ENCODE data around the gene OGG1.
A peak's percentile ranks its signal among the peaks of the same experiment; 100 is the strongest.

Gene OGG1

GRCh38 chr3:9792405-9793160 is 42.8 kb downstream of the OGG1 start, which contains the start of the genes ARPC4 and TADA3:
Gene ARPC4 (plus strand): TSS chr3:9793082. CDS start chr3:9793122, 40 bp downstream.
Gene TADA3 (minus strand): TSS chr3:9792473. CDS start chr3:9791466, 1,007 bp downstream.
- TF ChIP-seq, protein P1, sequence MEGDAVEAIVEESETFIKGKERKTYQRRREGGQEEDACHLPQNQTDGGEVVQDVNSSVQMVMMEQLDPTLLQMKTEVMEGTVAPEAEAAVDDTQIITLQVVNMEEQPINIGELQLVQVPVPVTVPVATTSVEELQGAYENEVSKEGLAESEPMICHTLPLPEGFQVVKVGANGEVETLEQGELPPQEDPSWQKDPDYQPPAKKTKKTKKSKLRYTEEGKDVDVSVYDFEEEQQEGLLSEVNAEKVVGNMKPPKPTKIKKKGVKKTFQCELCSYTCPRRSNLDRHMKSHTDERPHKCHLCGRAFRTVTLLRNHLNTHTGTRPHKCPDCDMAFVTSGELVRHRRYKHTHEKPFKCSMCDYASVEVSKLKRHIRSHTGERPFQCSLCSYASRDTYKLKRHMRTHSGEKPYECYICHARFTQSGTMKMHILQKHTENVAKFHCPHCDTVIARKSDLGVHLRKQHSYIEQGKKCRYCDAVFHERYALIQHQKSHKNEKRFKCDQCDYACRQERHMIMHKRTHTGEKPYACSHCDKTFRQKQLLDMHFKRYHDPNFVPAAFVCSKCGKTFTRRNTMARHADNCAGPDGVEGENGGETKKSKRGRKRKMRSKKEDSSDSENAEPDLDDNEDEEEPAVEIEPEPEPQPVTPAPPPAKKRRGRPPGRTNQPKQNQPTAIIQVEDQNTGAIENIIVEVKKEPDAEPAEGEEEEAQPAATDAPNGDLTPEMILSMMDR (IDR thresholded peaks at IDR 0.05; ENCODE audit: low read depth, low read length): no peak
- DNase-seq (ENCODE audit: extremely low read depth, low read depth): peak; percentile 96

DNA sequence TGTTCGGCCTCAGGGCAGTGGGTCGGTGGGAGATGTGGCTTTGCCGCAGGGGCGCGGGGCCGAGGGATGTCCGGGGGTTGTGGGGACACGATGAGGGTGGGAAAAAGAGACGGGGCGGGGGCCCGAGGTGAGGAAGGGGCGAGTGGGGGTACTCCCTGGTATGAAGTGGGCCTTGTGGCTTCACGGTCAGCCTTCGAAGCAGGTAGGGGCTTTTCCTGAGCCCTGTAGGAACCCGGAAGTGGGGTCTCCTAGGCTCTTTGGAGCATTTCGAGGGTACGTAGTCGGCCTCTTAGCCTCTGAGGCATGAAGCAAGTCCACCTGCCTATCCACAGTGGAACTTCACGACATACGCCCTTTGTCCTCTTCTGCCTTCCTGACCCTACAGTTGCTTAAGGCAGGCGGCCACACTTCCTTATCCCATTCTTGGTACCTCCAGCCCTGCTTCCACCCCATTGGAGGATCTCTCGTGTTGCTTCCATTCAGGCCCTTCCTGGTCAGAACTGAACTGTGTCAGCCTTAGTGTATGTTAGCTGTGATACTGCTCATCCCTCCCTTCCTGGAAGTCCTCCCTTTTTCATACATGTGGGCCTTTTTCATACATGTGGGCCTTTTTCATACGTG is 43.5 kb downstream of the OGG1 start:
- no peak for DNase-seq (ENCODE audit: extremely low read depth, low read depth)
- TF ChIP-seq, protein P1 (IDR thresholded peaks at IDR 0.05; ENCODE audit: low read depth, low read length): no peak

DNA sequence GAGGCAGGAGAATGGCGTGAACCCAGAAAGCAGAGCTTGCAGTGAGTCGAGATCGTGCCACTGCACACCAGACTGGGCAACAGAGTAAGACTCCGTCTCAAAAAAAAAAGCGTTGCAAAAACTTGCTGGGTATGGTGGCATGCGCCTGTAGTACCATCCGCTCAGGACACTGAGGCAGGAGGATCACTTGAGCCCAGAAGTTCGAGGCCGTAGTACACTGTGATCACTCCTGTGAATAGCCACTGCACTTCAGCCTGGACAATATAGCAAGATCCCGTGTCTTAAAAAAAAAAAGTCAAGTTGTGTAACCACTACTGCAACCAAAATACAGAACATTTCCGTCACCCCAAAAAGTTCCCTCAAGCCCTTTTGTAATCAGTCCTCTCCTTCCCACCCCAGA is 44.6 kb downstream of the OGG1 start:
- TF ChIP-seq, protein P1 (IDR thresholded peaks at IDR 0.05; ENCODE audit: low read depth, low read length): no peak
- DNase-seq (ENCODE audit: extremely low read depth, low read depth): no peak

GRCh38 chr3:9795207-9795606 is 45.5 kb downstream of the OGG1 start:
- TF ChIP-seq, protein P1 (IDR thresholded peaks at IDR 0.05; ENCODE audit: low read depth, low read length): no peak
- DNase-seq (ENCODE audit: extremely low read depth, low read depth): no peak

GRCh38 chr3:9797196-9797945 is 47.6 kb downstream of the OGG1 start:
- DNase-seq (ENCODE audit: extremely low read depth, low read depth): no peak
- TF ChIP-seq, protein P1 (IDR thresholded peaks at IDR 0.05; ENCODE audit: low read depth, low read length): no peak

- no peak for DNase-seq (ENCODE audit: extremely low read depth, low read depth)
- TF ChIP-seq, protein P1 (IDR thresholded peaks at IDR 0.05; ENCODE audit: low read depth, low read length): no peak; the same call in 1 of the 2 replicates
Observed at GRCh38 chr3:9800529-9800928, 50.8 kb downstream of the OGG1 start.

Data from AG09319 (cell line).